Measurements from ENCODE around the gene CCL20. TPM values are rescaled to one million over a fixed set of nuclear protein-coding genes. Genes with fewer than 3 reads are reported as not detected.

The CCL20 gene
- total and polyA plus RNA-seq, 2 of the 13 experiments (the other 11 are each of a cell fraction or from before 2014, with no cell fraction given) = 223 to 903 TPM

- 0 out of 2 replicates have a peak, but pooled peaks have one; percentile 45 for TF ChIP-seq DNMT3B (CRISPR knock-in tag; conservative IDR thresholded peaks at IDR 0.05)
- TF ChIP-seq ZHX2 (IDR thresholded peaks at IDR 0.05; ENCODE audit: low read depth) = no peak
- TF ChIP-seq ZHX2 (CRISPR knock-in tag; IDR thresholded peaks at IDR 0.05; ENCODE audit: borderline replicate concordance) = no peak
- peak; percentile 97; the same call in 1 of the 2 replicates for TF ChIP-seq FOXJ3 (CRISPR knock-in tag; IDR thresholded peaks at IDR 0.05; ENCODE audit: borderline replicate concordance)
- peak; percentile 80; the same call in 1 of the 2 replicates for TF ChIP-seq ZNF512B (CRISPR knock-in tag; IDR thresholded peaks at IDR 0.05; ENCODE audit: borderline replicate concordance)
- no peak for TF ChIP-seq MTF2 (CRISPR knock-in tag; IDR thresholded peaks at IDR 0.05; ENCODE audit: borderline replicate concordance)
- peak; percentile 66 for TF ChIP-seq THAP11 (CRISPR knock-in tag; IDR thresholded peaks at IDR 0.05)
- TF ChIP-seq GATAD1 (CRISPR knock-in tag; IDR thresholded peaks at IDR 0.05) = peak; percentile 57
- TF ChIP-seq CREM (IDR thresholded peaks at IDR 0.05) = peak; percentile 97
- TF ChIP-seq CREM (CRISPR knock-in tag; IDR thresholded peaks at IDR 0.05) = no peak
- peak; percentile 90; the same call in 1 of the 2 replicates for TF ChIP-seq ZNF788 (CRISPR knock-in tag; IDR thresholded peaks at IDR 0.05; ENCODE audit: borderline replicate concordance)
- TF ChIP-seq NONO (IDR thresholded peaks at IDR 0.05) = no peak
- TF ChIP-seq NONO (CRISPR knock-in tag; conservative IDR thresholded peaks at IDR 0.05) = no peak; the same call in 1 of the 2 replicates
- TF ChIP-seq ZNF720 (CRISPR knock-in tag; IDR thresholded peaks at IDR 0.05) = no peak
- TF ChIP-seq NFE2 (CRISPR knock-in tag; IDR thresholded peaks at IDR 0.05) = no peak
- no peak for TF ChIP-seq NCOA5 (CRISPR knock-in tag; IDR thresholded peaks at IDR 0.05)
- TF ChIP-seq ZNF256 (CRISPR knock-in tag; conservative IDR thresholded peaks at IDR 0.05) = no peak
- TF ChIP-seq PTBP1 (IDR thresholded peaks at IDR 0.05; ENCODE audit: low read depth, low read length, poor library complexity, severe bottlenecking) = no peak
- TF ChIP-seq KMT2B (CRISPR knock-in tag; IDR thresholded peaks at IDR 0.05) = no peak
- TF ChIP-seq SIX1 (CRISPR knock-in tag; IDR thresholded peaks at IDR 0.05; ENCODE audit: borderline replicate concordance) = peak; percentile 86; the same call in 1 of the 2 replicates
- no peak for TF ChIP-seq ZNF121 (CRISPR knock-in tag; IDR thresholded peaks at IDR 0.05)
- TF ChIP-seq ZNF205 (CRISPR knock-in tag; IDR thresholded peaks at IDR 0.05) = peak; percentile 95; the same call in 1 of the 2 replicates
- no peak for TF ChIP-seq CAMTA2 (CRISPR knock-in tag; IDR thresholded peaks at IDR 0.05; ENCODE audit: borderline replicate concordance)
- no peak for TF ChIP-seq ZNF75D (CRISPR knock-in tag; IDR thresholded peaks at IDR 0.05; ENCODE audit: borderline replicate concordance)
These were observed at the start of gene CCL20 (continued) for GRCh38 chr2:227813562-227814353.
